Stimulated activated CD4-positive, alpha-beta T cell treated with anti-CD3 and anti-CD28 coated beads, Interleukin-4, amount 100 ng/mL, for 1 hour (primary cell): ENCODE results near the gene OGN.
"Not testable (repeated sequence)": the region's sequence is repeated elsewhere in the genome, so short reads cannot be mapped to it uniquely, and the experiment has no call there.

ENCODE experiments used
- DNase-seq: peaks from one replicate; pipeline ENCODE4 v3.0.0-alpha.2; 2020

Gene OGN, protein sequence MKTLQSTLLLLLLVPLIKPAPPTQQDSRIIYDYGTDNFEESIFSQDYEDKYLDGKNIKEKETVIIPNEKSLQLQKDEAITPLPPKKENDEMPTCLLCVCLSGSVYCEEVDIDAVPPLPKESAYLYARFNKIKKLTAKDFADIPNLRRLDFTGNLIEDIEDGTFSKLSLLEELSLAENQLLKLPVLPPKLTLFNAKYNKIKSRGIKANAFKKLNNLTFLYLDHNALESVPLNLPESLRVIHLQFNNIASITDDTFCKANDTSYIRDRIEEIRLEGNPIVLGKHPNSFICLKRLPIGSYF

DNA sequence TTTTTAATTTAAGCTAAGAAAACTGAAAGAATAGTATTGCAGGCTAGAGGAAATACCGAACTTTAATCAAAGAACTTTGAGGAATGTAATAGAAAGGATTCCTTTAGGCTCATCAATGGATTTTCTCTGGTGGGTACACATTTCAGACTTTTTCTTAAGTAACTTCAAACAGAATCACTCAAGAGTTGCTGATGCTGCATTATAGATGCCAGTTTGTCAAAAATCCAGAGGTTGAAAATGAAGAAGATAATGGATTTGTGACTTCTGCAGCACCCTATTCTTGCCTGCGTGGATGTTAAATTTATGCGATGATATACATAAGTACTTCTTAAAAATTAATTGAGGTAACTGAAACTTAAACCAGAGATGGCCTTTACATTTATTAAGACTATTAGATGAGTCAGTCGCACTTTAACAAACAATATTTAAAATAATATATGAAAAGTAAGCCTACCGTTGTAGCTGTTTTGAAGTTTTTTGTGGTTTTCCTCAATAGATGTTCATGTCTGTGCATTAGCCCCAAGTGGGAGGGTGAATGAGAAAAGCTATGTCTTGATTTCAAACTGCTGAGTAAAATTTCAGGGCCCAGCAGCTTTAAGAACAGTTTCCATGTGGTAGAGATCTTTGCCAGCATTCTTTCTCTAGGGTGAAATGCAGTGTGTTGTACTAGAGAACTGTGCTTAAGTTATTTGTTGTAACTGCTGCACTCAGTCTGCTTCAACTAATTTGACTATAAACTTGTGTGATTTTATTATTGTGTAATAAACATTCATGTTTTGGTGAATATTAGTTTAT lies at the start of gene OGN:
Gene OGN, minus strand, starts transcription at position 537 of the 795 bp plus-strand sequence. CDS start 1,171 bp downstream, outside the sequence.
- DNase-seq: no peak

DNA sequence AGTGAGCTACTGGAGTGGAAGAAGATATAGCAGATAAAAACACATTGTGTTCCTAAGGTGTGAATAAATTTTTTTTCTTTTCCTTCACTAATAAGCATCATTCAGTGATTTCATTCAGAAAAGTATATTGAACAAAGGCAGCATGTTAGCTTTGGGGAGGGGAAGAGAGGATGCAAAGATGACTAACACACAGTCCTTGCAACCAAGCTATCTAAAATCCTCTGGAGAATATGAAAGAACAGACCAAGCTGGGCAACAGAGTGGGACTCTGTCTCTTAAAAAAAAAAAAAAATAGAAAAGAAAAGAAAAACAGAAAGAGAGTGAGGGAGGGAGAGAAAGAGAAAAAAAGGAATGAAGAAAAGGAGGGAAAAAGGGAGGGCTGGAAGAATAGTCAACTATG lies 42.2 kb upstream of the OGN start:
- no peak for DNase-seq

DNA sequence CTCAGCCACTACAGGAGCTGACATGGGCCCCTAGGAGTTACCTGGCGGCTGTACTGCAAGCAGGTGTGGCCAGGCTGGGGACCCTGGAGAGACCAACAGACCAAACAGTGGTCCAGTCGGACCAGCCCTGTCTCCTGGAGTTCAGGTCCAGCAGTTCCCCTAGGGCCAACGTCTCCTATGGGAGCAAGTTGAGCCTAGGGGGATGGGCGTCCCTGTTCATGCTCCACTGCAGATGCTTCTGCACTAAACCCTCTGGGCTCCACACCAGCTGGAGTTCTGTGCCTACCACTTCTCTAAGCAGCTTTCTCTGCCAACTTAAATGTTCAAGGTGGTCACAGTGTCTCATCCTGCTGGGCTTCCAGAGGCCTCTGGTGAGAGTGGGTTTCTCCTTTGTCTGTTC lies 40.5 kb upstream of the OGN start:
- DNase-seq: no peak

DNA sequence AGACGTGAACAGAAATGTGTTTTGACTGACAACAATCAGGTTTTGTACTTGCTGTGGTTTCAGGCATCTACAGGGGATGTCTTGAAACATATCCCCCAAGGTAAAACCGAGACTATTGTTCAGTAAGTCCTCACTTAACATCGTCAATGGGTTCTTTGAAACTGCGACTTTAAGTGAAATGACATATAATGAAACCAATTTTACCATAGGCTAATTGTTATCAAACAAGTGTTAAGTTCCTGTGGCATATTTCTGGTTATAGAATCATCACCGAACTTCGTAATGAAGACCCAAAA lies 36.3 kb upstream of the OGN start:
- DNase-seq: no peak

DNA sequence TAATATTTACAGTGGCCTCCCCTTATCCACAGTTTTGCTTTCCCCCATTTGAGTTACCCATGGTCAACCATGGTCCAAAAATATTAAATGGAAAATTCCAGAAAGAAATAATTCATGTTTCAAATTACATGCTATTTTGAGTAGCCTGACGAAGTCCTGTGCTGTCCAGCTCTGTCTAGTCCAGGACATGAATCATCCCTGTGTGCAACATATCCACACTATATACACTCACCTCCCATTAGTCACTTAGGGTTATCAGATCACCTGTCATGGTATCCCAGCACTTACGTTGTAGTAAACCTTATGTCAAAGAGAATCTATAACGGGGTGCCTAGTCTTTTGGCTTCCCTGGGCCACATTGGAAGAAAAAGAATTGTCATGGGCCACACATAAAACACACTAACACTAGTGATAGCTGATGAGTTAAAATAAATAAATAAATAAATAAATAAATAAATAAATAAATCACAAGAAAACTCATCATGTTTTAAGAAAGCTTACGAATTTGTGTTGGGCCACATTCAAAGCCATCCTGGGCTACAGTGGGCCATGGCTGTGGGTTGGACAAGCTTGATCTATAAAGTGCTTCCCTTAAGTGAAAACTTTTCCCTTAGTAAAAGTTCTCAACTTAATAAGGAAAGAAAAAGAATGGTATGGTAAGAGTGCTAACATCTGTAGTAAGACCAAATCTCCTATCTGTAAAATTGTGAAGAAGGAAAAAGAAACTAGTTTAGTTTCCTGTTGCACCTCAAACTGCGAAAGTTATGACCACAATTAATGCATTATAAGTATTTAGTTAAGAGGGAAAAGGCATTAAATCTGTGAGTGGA lies 35.8 kb upstream of the OGN start:
- DNase-seq: no peak

DNA sequence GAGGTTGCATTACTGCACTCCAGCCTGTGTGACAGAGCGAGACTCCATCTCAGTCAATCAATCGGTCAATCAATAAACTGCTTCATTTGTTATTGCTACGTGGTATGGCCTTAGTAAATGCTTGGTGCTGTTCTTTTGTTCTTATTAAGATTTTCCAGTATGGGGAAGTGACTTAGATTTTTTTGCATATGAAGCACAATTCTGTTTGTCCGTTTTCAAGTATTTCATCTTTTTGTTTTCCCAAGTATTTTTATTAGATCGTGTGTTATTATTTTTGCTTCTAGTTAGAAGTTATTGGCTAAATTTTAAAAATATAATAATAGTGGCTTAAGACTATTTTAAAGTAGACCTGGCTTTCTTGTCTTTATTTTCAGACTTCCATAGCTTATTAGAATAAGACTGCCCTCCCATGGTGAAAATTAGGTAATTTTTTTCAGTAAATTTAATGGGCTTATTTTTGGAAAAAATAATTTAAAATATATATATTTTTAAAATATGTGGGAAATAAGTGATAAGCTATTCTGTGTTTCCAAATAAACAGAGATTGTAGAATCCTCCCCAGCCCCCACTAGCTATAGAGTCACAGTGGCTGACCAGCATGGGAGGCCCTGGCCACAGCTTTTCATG lies 34.6 kb upstream of the OGN start:
- no peak for DNase-seq

DNA sequence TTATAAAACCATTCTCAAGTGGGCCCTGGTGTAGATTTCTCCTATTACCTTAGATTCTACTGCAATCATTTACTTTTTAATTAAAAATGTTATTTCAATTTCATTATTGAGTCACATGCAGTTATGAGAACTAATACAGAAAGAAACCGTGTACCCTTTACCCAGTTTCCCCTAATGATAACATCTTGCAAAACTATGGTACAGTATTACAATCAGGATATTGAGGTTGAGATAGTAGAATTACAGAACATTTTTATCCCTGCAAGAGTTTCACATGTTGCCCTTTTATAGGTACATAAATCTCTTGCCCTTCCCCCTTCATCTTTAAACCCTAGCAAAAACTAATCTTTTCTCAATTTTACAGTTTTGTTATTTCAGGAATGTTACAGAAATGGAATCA lies 30.9 kb upstream of the OGN start:
- DNase-seq: no peak

DNA sequence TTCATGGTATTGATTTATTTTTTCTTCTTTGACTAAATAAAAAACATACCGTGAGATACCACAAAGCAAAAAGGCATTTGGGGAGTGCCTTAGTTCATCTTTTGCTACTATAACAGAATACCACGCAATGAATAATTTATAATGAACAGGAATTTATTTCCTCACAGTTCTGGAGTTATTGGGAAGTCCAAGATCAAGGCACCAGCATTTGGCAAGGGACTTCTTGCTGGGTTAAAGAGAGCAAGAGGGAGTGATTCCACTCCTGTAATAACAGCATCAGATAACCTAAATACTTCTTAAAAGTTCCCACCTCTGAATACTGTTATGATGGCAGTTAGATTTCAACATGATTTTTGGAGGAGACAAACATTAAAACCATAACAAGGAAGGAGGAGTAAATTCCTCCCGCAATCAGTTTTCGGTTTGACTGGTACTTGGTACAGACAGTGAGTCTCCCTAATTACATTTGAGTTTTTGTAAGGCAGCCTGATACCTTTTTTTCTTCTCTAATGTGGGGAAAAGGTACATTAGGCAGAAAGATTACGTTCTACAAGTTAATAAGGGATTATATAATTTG lies 28.7 kb upstream of the OGN start:
- no peak for DNase-seq

DNA sequence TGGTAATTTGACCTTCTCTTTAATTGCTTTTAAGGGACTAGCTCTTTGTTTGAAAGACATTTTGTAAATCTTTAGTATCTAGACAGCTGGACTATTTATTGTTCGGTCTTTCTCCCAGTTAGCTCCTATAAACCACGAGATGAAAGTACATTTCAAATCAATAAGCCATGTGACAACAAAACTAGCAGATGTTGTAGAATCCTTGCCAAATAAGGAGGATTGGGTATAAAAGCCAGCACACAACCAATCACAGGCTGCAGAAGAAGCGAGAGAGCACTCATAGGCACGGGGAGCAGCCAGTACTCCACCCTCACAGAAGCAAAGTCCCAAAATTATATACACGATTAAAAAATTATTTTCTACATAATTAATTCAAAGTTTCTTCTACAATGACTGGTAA lies 28.0 kb upstream of the OGN start:
- no peak for DNase-seq

DNA sequence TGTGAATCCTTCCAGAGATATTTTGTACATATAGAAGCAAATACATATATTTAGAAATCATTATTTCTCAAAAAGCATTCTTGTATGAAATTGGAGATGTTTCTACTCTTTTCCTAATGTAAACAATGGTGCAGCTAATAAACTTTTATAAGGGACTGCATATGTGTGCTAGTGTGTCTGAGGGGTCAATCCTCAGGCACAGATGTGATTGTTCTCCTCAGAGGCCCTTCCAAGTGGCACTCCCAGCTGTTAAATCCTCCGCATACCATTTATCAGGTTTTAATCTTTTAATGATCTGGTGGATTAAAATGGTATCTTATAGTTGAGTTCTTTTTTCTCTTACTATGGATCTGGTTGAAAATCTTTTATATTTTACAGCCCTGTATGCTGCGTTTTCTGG lies 25.5 kb upstream of the OGN start:
- DNase-seq: no peak

DNA sequence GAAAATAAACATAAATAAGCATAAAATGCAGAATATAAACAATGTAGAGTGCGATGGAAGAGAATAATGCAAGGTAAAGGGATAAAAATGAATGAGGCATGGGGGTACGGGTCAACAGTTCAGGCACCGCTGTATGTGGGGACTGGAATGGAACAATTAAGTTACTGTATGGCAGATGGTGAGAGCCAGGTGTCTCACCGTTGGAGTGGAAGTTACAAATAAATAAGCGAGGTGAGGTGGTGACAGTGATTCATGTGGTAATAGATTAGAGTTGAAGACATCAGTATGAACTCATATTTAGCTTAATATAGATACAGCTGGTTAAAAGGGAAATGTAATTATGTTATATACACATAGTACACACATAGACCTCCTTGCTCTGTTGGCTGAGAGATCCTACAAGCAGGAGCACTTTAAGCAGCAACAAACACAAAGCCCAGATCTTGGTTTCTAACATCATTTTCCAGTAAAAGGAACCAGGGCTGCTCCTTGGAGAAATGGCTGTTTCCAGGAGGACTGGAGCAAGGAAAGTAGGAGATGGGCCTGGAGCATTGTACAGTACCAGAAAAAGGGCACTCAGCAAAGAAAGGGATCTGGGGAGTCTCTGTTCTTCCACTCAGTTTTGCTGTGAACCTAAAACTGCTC lies 22.2 kb upstream of the OGN start:
- no peak for DNase-seq

DNA sequence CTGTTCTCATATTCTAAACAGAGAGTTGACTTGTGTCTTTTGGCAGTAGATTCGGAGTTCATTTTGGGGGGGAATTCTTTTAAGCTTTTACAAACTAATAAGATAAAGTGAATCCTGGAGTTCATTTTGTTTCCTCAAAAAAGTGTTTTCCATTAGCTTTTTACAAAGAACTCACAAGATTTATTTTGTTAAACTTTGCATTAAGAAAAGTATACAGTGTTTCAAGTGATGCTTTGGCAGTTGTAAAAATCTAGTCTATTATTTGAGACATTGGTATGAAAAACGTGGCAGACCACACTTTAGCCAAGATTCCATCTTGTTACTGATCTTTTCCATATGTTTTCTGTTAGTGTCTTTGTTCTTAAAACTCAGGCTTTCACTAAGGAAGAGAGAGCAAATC lies 21.1 kb upstream of the OGN start:
- DNase-seq: no peak

DNA sequence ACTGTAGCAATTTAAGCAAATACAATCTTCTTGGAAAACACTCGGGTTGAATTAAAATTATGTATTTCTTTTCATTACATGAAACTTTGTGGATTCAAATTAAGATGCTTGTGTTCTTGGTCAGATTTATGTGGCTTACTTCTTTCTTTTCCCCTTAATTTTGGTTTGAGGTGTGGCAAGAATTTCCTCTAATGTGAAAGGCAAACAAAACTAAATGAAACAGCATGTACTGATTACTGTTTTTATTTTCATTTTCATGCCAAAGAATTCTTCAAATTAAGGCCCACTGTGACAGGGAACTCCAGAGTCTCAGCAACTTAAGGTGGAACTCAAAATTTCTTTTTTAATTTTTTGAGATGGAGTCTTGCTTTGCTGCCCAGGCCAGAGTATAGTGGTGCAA lies 20.0 kb upstream of the OGN start, which contains the start of gene OMD:
Gene OMD, minus strand, starts transcription at position 132 of the 400 bp plus-strand sequence. CDS start 6,913 bp downstream, outside the sequence.
- DNase-seq: no peak

DNA sequence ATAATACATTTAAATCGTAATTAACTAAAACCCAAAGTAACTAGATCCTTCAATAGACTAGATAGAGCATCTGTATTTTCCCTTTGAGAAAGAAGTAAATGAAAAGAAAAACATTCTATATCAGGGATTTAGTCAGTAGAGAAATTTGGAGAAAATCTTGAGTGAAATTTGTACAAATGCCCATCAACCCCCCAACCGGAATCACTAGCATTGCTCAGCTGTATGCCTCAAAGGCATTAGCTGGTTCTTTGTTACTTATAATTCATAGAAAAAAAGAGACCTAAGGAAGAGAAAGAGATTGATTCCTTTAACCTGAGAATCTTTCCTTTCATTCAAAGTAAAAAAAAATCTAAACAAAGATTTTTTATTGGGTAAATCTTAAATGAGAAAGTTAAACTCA lies 19.2 kb upstream of the OGN start:
- DNase-seq: no peak

DNA sequence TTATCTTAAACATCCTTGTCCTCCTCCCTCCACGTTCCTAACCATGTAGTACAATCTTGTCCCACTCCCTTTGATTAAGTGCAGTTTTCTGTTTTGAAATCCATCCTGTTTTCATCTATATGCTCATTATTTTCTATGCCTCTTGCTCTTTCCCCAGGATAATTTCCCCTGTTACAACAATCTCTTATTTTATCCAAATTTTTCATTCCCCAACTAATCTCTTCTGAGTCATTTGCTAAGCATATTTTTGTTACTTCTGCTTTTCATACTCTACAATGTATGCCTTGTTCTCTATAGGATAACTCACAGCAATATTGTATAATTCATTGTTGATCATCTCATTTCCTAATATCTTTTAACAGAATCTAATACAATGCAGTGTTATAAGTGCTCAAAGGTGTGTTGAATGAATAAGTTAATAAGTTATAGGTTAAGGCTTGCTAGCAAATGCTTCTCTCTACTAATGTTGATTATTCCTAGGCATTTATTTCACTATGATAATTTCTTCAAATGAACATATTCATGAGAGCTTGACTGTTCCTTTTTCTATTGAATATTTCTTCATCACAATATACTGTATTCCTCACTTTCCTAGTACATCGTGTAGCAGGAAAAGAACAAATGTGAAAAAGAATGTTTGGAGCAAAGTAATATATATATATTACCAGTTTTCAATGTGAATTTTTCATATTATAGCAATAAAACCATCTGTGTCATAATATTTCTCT lies 18.4 kb upstream of the OGN start:
- no peak for DNase-seq

DNA sequence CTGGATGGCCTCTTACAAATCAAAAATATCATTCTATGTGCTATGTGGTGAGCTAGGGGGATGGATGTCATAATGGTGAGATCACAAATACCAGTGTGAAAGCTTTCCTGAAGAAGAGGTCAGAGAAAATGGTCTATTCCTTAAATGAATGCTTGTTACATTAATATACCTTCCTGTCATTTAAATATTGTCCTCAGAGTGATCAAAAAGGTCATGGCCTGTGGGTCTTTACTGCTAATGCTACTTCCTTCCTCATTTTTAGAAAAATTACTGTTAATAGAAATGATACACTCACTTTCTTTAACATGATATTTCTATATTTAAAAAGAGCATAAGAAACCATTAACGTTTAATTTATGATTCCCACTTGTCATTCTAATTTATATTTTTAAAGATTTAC lies 10.2 kb upstream of the OGN start:
- DNase-seq: no peak

DNA sequence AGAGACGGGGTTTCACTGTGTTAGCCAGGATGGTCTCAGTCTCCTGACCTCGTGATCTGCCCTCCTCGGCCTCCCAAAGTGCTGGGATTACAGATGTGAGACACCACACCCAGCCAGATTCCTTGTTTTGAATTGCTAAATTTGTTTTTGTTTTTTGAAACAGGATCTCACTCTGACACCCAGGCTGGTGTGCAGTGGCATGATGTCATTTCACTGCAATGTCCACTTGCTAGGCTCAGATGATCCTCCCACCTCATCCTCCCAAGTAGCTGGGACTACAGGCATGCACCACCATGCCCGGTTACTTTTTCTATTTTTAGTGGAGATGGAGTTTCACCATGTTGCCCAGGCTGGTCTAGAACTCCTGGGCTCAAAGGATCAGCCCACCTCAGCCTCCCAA lies 6.8 kb upstream of the OGN start:
- not testable (repeated sequence) for DNase-seq

DNA sequence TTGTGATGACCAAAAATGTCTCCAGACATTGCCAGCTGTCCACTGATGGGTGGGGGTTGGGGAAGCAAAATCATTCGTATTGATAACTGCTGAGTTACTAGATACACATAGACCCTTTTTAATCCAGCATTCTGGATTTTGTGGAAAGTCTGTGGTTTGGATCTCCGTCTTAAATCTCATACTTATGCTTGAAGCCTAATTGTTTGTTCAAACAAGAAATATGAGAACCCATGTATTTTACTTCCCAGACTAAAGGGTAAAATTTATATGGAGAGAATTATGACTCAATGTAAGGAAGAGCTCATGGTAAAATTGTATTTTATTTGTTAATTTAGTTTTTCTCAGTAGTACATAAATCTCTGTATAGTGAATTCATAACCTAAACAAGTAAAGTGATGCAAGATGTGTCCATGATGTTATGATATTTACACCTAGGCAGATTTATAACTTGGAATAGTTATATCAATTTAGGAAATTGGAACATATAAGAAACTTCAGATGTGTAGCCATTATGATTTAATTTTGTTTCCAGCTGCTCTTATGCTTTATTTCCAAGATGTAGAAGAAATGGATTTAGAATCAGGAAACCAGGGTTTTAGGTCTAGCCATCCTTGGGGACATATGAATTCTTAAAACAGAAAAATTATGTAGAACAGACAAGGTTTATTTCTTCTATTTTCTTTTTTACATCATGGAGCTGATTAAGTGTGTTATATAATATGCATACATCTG lies 4.5 kb upstream of the OGN start:
- DNase-seq: no peak

DNA sequence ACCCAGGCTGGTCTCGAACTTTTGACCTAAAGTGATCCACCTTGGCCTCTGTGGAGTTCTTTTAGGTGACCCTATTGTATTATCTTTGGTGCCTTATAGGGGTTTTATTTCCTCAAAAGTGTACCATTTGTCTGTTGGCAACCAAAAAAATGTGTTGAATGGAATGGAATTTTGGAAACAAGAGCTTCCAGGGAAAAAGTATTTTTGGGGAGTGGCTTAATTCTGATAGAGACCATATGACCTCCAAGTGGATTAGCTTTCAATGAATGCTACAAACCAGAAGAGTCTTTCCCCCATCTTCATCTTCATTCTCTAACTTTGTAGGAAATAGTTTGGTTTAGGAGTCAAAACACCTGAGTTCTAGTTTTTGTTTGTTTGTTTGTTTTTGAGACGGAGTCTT lies 3.4 kb upstream of the OGN start:
- DNase-seq: no peak

DNA sequence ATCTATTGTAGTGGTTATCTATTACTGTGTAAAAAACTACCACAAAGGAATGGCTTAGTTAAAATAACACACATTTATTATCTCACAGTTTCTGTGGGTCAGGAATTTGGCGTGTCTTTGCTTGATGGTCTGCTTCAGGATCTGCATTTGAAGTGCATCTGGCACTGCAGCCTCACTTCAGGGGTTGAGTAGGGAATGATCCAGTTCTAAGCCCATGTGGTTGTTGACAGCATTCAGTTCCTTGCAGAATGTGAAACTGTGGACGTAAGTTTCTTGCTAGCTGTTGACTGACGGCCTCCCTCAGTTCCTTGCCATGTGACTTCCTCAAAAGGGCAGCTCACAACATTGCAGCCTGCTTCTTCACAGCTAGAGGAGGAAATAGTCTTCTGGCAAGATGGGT lies 2.1 kb upstream of the OGN start:
- no peak for DNase-seq

DNA sequence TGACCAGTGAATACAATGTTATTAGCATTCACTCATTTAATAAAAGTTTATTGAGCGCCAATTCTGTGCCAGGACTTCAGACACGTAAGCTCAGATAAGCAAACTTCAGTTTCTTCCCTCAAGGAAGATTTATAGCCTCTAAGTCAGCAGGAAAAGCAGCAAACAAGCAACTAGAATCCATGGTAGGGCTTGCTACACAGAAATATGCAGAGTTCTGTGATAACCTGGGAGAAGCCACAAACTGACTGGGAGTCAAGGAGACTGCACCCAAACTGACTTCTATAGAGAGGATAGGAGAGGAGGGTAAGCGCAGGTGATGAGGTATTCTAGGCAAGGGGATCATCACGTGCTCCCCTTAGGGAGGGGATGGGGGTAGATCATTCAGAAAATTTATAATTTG lies 1.4 kb upstream of the OGN start:
- DNase-seq: no peak
